Peyer's patch (tissue), 4 donors: Measurements from ENCODE around the gene PCBP2.

Source experiments
- POLR2A ChIP-seq, 2 donors: fragments of 450-650 bp; IDR thresholded peaks; one replicate each; pipeline ENCODE4 v1.5.1; 2017; ENCODE audit warnings: antibody characterized with exemption in 2 of 2, mild to moderate bottlenecking in 2 of 2, moderate library complexity in 2 of 2
- TF ChIP-seq, protein P1 (sequence below), 6 experiments: fragments of 450-650 bp in 4 of 6; fragments of 200-600 bp in 2 of 6; sonication (generic) in 1 of 6; IDR thresholded peaks; one replicate each; pipeline ENCODE4 v1.5.1; 2017 to 2019; ENCODE audit warnings: antibody characterized with exemption in 6 of 6, mild to moderate bottlenecking in 3 of 6, moderate library complexity in 1 of 6

DNA sequence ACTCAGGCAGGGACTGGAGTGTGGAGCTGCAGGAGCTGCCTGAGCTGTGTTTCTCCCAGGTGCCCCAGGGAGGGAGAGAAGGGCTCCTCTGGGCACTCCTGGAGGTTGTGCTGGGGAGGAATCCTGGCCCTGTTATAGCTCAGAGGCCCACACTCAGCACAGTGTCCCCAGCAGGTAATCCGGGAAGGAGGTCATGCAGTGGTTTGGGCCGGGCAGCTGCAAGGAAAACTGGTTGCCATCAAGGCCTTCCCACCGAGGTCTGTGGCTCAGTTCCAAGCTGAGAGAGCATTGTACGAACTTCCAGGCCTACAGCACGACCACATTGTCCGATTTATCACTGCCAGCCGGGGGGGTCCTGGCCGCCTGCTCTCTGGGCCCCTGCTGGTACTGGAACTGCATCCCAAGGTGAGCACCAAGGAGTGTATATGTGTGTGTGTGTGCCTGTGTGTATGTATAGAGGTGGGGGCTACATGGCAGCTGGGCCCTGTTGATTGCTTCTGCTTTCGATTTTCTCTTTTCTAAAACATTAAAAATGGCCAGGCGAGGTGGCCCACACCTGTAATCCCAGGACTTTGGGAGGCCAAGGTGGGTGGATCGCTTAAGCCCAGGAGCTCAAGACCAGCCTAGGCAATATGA lies 26.3 kb upstream of the PCBP2 start:
- TF ChIP-seq, protein P1, sequence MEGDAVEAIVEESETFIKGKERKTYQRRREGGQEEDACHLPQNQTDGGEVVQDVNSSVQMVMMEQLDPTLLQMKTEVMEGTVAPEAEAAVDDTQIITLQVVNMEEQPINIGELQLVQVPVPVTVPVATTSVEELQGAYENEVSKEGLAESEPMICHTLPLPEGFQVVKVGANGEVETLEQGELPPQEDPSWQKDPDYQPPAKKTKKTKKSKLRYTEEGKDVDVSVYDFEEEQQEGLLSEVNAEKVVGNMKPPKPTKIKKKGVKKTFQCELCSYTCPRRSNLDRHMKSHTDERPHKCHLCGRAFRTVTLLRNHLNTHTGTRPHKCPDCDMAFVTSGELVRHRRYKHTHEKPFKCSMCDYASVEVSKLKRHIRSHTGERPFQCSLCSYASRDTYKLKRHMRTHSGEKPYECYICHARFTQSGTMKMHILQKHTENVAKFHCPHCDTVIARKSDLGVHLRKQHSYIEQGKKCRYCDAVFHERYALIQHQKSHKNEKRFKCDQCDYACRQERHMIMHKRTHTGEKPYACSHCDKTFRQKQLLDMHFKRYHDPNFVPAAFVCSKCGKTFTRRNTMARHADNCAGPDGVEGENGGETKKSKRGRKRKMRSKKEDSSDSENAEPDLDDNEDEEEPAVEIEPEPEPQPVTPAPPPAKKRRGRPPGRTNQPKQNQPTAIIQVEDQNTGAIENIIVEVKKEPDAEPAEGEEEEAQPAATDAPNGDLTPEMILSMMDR (IDR thresholded peaks at IDR 0.05) = no peak
- TF ChIP-seq POLR2A (IDR thresholded peaks at IDR 0.05) = no peak
